ENCODE measurements around the gene ZRANB3. TPM values are rescaled to one million over a fixed set of nuclear protein-coding genes. Genes with fewer than 3 reads are reported as not detected.

Gene ZRANB3
- total and polyA plus RNA-seq, 2 donors (not counting 3 experiments of a cell fraction or from before 2014, with no cell fraction given): 2.2 to 6.0 TPM

DNA sequence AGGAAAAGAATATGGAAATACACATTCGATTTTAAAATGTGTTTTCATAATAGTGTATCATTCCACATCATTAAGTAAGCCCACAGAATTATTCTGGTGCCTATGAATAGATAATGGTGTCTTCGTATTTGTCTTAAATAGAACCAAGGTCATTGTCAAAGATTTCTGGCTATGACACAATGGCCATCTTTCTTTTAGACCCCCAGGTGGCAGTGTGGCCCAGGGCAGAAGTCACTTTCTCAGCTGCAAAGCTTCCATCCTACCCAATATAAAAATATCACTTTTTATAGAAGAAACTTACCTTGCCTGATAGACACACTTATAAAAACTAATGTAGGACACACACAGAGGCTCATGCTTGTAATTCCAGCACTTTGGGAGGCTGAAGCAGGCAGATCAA is 57.5 kb downstream of the ZRANB3 start:
- H2AFZ ChIP-seq (ENCODE audit: low read depth, low read length): no peak overlapping the region
- POLR2A ChIA-PET: no interaction called here
- dilution Hi-C loops (cut with MboI; ENCODE audit: extremely low pct_ligation_motif_present, low sequenced_read_pairs) (no loop called here), intact Hi-C loops (cut with micrococcal nuclease) (loop anchor here (1.0 to 5.0 kb wide), 4 partner anchors 129 to 469 kb away; no protein-coding TSS in a partner anchor)
- no TSS peak for BruUV-seq (replicated peaks)
- no peaks in the 10 kb centered on the region for H4K20me1 ChIP-seq (replicated peaks; ENCODE audit: control insufficient read depth, extremely low read depth, insufficient read depth, low read length)
- H3K27me3 ChIP-seq (ENCODE audit: control insufficient read depth in 2 of 2, insufficient read depth in 2 of 2, low read length in 2 of 2): no peaks in the 10 kb centered on the region
- H3K79me2 ChIP-seq (ENCODE audit: control insufficient read depth, insufficient read depth, low read length): no peaks in the 10 kb centered on the region
- H3K4me2 ChIP-seq (ENCODE audit: insufficient read depth, low read length): no peak overlapping the region
- FAIRE-seq (peak; percentile 54), DNase-seq (ENCODE audit: low read depth, low spot score) (peak; percentile 42)
- no peaks in the 10 kb centered on the region for H3K9me1 ChIP-seq (replicated peaks; ENCODE audit: control insufficient read depth, extremely low read depth, insufficient read depth, low read length)
- H3K9me3 ChIP-seq (replicated peaks; ENCODE audit: control insufficient read depth, insufficient read depth, low read length): no peaks in the 10 kb centered on the region
- no peak for TF ChIP-seq GATA2 (IDR thresholded peaks at IDR 0.05; ENCODE audit: insufficient read depth, insufficient read length, low read depth, low read length)
- TF ChIP-seq, protein P1, sequence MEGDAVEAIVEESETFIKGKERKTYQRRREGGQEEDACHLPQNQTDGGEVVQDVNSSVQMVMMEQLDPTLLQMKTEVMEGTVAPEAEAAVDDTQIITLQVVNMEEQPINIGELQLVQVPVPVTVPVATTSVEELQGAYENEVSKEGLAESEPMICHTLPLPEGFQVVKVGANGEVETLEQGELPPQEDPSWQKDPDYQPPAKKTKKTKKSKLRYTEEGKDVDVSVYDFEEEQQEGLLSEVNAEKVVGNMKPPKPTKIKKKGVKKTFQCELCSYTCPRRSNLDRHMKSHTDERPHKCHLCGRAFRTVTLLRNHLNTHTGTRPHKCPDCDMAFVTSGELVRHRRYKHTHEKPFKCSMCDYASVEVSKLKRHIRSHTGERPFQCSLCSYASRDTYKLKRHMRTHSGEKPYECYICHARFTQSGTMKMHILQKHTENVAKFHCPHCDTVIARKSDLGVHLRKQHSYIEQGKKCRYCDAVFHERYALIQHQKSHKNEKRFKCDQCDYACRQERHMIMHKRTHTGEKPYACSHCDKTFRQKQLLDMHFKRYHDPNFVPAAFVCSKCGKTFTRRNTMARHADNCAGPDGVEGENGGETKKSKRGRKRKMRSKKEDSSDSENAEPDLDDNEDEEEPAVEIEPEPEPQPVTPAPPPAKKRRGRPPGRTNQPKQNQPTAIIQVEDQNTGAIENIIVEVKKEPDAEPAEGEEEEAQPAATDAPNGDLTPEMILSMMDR (IDR thresholded peaks at IDR 0.05; ENCODE audit: extremely low read depth in 1 of 2, insufficient read depth in 1 of 2, low read depth in 1 of 2, low read length in 2 of 2): peak; percentile 56 to 69
- H3K27ac ChIP-seq (ENCODE audit: insufficient read depth, low read depth, low read length): no peak overlapping the region
- CTCF ChIA-PET: interaction anchor here (0.7 to 3.4 kb wide), 27 partner anchors 11 to 911 kb away, joined by 3 to 248 read pairs (median 6); partner anchors contain the start of genes R3HDM1 and ZRANB3
- no peaks in the 10 kb centered on the region for H3K4me1 ChIP-seq (ENCODE audit: control insufficient read depth, extremely low read depth, insufficient read depth, low read length)
- H3K4me3 ChIP-seq (replicated peaks in 1 of 3; ENCODE audit: insufficient read depth in 1 of 3, low read depth in 1 of 3, low read length in 3 of 3): no peak overlapping the region
- H3K9ac ChIP-seq (replicated peaks; ENCODE audit: extremely low read depth, insufficient read depth, low read length): no peak overlapping the region
- no peaks in the 10 kb centered on the region for H3K36me3 ChIP-seq (ENCODE audit: control insufficient read depth in 2 of 2, extremely low read depth in 1 of 2, insufficient read depth in 2 of 2, low read length in 2 of 2)

DNA sequence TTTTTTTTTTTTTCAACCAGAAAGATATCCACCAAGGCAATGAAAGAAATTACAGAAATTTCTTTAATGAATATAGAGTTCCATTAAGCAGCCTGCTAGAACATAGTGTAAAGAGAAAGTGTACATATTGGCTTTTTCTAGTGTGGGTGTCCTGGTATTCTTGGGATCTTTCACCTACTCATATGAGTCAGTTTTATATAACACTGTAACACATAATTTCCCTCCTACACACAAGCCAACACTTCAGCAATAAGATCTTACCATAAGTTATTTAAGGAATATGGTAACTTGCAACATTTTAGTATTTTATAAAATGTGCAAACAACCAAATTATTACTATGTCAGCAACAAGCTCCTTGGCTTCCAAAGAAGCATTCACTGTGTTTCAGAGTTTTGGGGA is 59.9 kb downstream of the ZRANB3 start:
- POLR2A ChIA-PET: no interaction called here
- CTCF ChIA-PET: interaction anchor here (0.8 kb wide), 1 partner anchor 467 kb away, joined by 3 read pairs; no protein-coding TSS in a partner anchor
- no peak for FAIRE-seq

More for the DNA sequence above, 59.9 kb downstream of the ZRANB3 start:
- BruUV-seq (replicated peaks): no TSS peak
- H3K27ac ChIP-seq (ENCODE audit: insufficient read depth, low read depth, low read length): no peak overlapping the region
- TF ChIP-seq, protein P2, sequence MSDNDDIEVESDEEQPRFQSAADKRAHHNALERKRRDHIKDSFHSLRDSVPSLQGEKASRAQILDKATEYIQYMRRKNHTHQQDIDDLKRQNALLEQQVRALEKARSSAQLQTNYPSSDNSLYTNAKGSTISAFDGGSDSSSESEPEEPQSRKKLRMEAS (IDR thresholded peaks at IDR 0.05; ENCODE audit: insufficient read depth, insufficient read length): no peak
- TF ChIP-seq POLR2A (IDR thresholded peaks at IDR 0.05; ENCODE audit: low read depth, low read length) (no peak), GATA2 (IDR thresholded peaks at IDR 0.05; ENCODE audit: insufficient read depth, insufficient read length, low read depth, low read length) (no peak), MYC (IDR thresholded peaks at IDR 0.05; ENCODE audit: low read depth, low read length) (no peak), EZH2 (IDR thresholded peaks at IDR 0.05; ENCODE audit: borderline replicate concordance, low read depth, low read length, severe bottlenecking) (no peak), FOS (IDR thresholded peaks at IDR 0.05; ENCODE audit: borderline replicate concordance, insufficient read depth, low read length) (no peak), POLR2AphosphoS5 (IDR thresholded peaks at IDR 0.05; ENCODE audit: insufficient read depth, low read depth, low read length) (no peak)
- TF ChIP-seq, protein P1 (IDR thresholded peaks at IDR 0.05; ENCODE audit: extremely low read depth in 1 of 2, insufficient read depth in 1 of 2, low read depth in 1 of 2, low read length in 2 of 2): no peak
- H3K4me1 ChIP-seq (ENCODE audit: control insufficient read depth, extremely low read depth, insufficient read depth, low read length): no peaks in the 10 kb centered on the region
- no peaks in the 10 kb centered on the region for H3K9me3 ChIP-seq (replicated peaks; ENCODE audit: control insufficient read depth, insufficient read depth, low read length)
- no peak overlapping the region for H3K4me2 ChIP-seq (ENCODE audit: insufficient read depth, low read length)
- no peak overlapping the region for H3K4me3 ChIP-seq (replicated peaks in 1 of 3; ENCODE audit: insufficient read depth in 1 of 3, low read depth in 1 of 3, low read length in 3 of 3)
- no peak overlapping the region for H3K9ac ChIP-seq (replicated peaks; ENCODE audit: extremely low read depth, insufficient read depth, low read length)
- intact Hi-C loops (cut with micrococcal nuclease): loop anchor here (5.0 kb wide), 2 partner anchors 131 to 326 kb away; no protein-coding TSS in a partner anchor
- H3K27me3 ChIP-seq (ENCODE audit: control insufficient read depth in 2 of 2, insufficient read depth in 2 of 2, low read length in 2 of 2): no peaks in the 10 kb centered on the region
- DNase-seq (ENCODE audit: low read depth, low spot score): no peak
- no peak overlapping the region for H2AFZ ChIP-seq (ENCODE audit: low read depth, low read length)
- no peaks in the 10 kb centered on the region for H3K36me3 ChIP-seq (ENCODE audit: control insufficient read depth in 2 of 2, extremely low read depth in 1 of 2, insufficient read depth in 2 of 2, low read length in 2 of 2)
- dilution Hi-C loops (cut with MboI; ENCODE audit: extremely low pct_ligation_motif_present, low sequenced_read_pairs): no loop called here
- no peaks in the 10 kb centered on the region for H3K79me2 ChIP-seq (ENCODE audit: control insufficient read depth, insufficient read depth, low read length)
- H3K9me1 ChIP-seq (replicated peaks; ENCODE audit: control insufficient read depth, extremely low read depth, insufficient read depth, low read length): no peaks in the 10 kb centered on the region
- H4K20me1 ChIP-seq (replicated peaks; ENCODE audit: control insufficient read depth, extremely low read depth, insufficient read depth, low read length): no peaks in the 10 kb centered on the region

Measured in endothelial cell of umbilical vein (primary cell).